ENCODE data around the gene TENM3. TPM values are rescaled to one million over a fixed set of nuclear protein-coding genes. Genes with fewer than 3 reads are reported as not detected.

Gene TENM3
- polyA plus RNA-seq, 1 of the 3 experiments (the other 2 are of a cell fraction) = 10.4 TPM

- H3K79me2 ChIP-seq (ENCODE audit: insufficient read depth) = no peaks in the 10 kb centered on the region
- 86% methylated on average over 9 of the region's 9 CpGs for WGBS (ENCODE audit: low lambda C conversion rate)
- no peaks in the 10 kb centered on the region for H4K20me1 ChIP-seq (ENCODE audit: insufficient read depth)
- no peak overlapping the region for H3K4me3 ChIP-seq (ENCODE audit: low read depth in 2 of 2, low read length in 1 of 2)
- DNase-seq = no peak
- ChIA-PET CTCF (interaction anchor here (1.2 to 1.5 kb wide), 2 partner anchors 10 to 15 kb away, joined by 3 to 4 read pairs; no protein-coding TSS in a partner anchor), POLR2A (no interaction called here)
- no peaks in the 10 kb centered on the region for H3K27me3 ChIP-seq (ENCODE audit: insufficient read depth)
- H3K9me3 ChIP-seq = no peaks in the 10 kb centered on the region
- H3K4me2 ChIP-seq = no peak overlapping the region
- no peaks in the 10 kb centered on the region for H3F3A ChIP-seq (replicated peaks; ENCODE audit: insufficient read depth)
- H3K9ac ChIP-seq = no peak overlapping the region
- H2AFZ ChIP-seq (ENCODE audit: low read depth) = no peak overlapping the region
- H3K36me3 ChIP-seq (replicated peaks in 1 of 2; ENCODE audit: control insufficient read depth in 1 of 2, insufficient read depth in 2 of 2, low read length in 1 of 2) = no peaks in the 10 kb centered on the region
- TF ChIP-seq NRF1 (IDR thresholded peaks at IDR 0.05; ENCODE audit: low read depth, low read length) (no peak), IRF3 (IDR thresholded peaks at IDR 0.05; ENCODE audit: low read depth, low read length) (no peak), RFX5 (IDR thresholded peaks at IDR 0.05; ENCODE audit: low read length) (no peak), RCOR1 (IDR thresholded peaks at IDR 0.05; ENCODE audit: low read length) (no peak), MXI1 (IDR thresholded peaks at IDR 0.05; ENCODE audit: low read depth, low read length) (no peak)
- H3K4me1 ChIP-seq (ENCODE audit: control insufficient read depth in 1 of 2, insufficient read depth in 2 of 2, low read depth in 1 of 2, low read length in 1 of 2) = 0 out of 4 replicates have a peak, but pooled peaks cover 0 to 3% of the 10 kb centered on the region in 2 experiments
- H3K9me2 ChIP-seq = no peaks in the 10 kb centered on the region
- no peak overlapping the region for H3K27ac ChIP-seq (ENCODE audit: low read depth in 2 of 2, low read length in 1 of 2)
These were observed 37.9 kb upstream of the TENM3 start for GRCh38 chr4:182205306-182205705.

GRCh38 chr4:182206266-182206665 lies 36.9 kb upstream of the TENM3 start:
- CTCF ChIA-PET = interaction anchor here (1.5 kb wide), 1 partner anchor 16 kb away, joined by 3 read pairs; no protein-coding TSS in a partner anchor
- no peak overlapping the region for H3K4me2 ChIP-seq
- H3F3A ChIP-seq (replicated peaks; ENCODE audit: insufficient read depth) = no peaks in the 10 kb centered on the region
- TF ChIP-seq GABPA (IDR thresholded peaks at IDR 0.05; ENCODE audit: low read depth) (no peak), IRF3 (IDR thresholded peaks at IDR 0.05; ENCODE audit: low read depth, low read length) (no peak), NFIC (IDR thresholded peaks at IDR 0.05; ENCODE audit: borderline replicate concordance) (no peak), USF1 (IDR thresholded peaks at IDR 0.05; ENCODE audit: borderline replicate concordance, low read depth) (no peak), REST (IDR thresholded peaks at IDR 0.05; ENCODE audit: low read depth, low read length) (no peak), FOSL2 (IDR thresholded peaks at IDR 0.05; ENCODE audit: borderline replicate concordance, low read depth) (no peak), ZBTB33 (IDR thresholded peaks at IDR 0.05; ENCODE audit: borderline replicate concordance, low read depth) (no peak), NRF1 (IDR thresholded peaks at IDR 0.05; ENCODE audit: low read depth, low read length) (no peak), RAD21 (IDR thresholded peaks at IDR 0.05; ENCODE audit: low read length) (no peak)
- no peaks in the 10 kb centered on the region for H3K36me3 ChIP-seq (replicated peaks in 1 of 2; ENCODE audit: control insufficient read depth in 1 of 2, insufficient read depth in 2 of 2, low read length in 1 of 2)
- DNase-seq = no peak
- no peak overlapping the region for H3K27ac ChIP-seq (ENCODE audit: low read depth in 2 of 2, low read length in 1 of 2)
- H3K9ac ChIP-seq = no peak overlapping the region
- H3K27me3 ChIP-seq (ENCODE audit: insufficient read depth) = no peaks in the 10 kb centered on the region
- no peaks in the 10 kb centered on the region for H3K9me2 ChIP-seq
- H4K20me1 ChIP-seq (ENCODE audit: insufficient read depth) = no peaks in the 10 kb centered on the region
- H3K9me3 ChIP-seq = no peaks in the 10 kb centered on the region
- POLR2A ChIA-PET = no interaction called here
- no peaks in the 10 kb centered on the region for H3K79me2 ChIP-seq (ENCODE audit: insufficient read depth)
- H3K4me1 ChIP-seq (ENCODE audit: control insufficient read depth in 1 of 2, insufficient read depth in 2 of 2, low read depth in 1 of 2, low read length in 1 of 2) = 0 out of 4 replicates have a peak, but pooled peaks cover 0 to 3% of the 10 kb centered on the region in 2 experiments
- H2AFZ ChIP-seq (ENCODE audit: low read depth) = no peak overlapping the region
- 97% methylated on average over 5 of the region's 5 CpGs for WGBS (ENCODE audit: low lambda C conversion rate)
- no peak overlapping the region for H3K4me3 ChIP-seq (ENCODE audit: low read depth in 2 of 2, low read length in 1 of 2)
